ENCODE measurements around the gene LDLRAD4.

DNA sequence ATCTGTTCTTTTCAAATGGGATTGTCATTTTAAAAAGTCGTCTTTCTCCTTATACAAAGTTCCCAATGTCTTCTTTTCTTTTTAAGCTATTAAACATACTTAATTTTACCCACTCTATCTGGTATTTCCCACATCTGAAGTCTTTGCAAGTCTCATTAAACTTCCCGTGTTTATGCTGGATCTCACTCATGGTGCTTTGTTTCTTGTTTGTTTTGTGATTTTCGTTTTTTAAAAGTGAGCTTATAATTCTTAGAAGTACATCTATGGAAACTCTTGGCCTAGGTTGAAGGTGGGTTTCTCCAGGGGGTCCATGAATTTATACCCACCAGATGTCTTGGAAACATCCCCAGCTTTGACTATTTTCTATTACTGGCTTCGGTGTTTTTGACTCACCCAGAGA lies 299.8 kb downstream of the LDLRAD4 start:
- TF ChIP-seq EZH2 (IDR thresholded peaks at IDR 0.05) (no peak), POLR2AphosphoS5 (IDR thresholded peaks at IDR 0.05; ENCODE audit: borderline replicate concordance, low read depth, low read length) (no peak), FOXP2 (optimal IDR thresholded peaks at IDR 0.05; ENCODE audit: control extremely low read depth, extremely low read length, insufficient read depth) (no peak)

Data from SK-N-MC (cell line).